ENCODE data around the gene NPAS3. TPM values are rescaled to one million over a fixed set of nuclear protein-coding genes. Genes with fewer than 3 reads are reported as not detected.

The NPAS3 gene
- total RNA-seq, 2 donors from 2014 or later, result 0.33 to 0.78 TPM

GRCh38 chr14:33444136-33444535 lies 505.5 kb downstream of the NPAS3 start:
- no peak for ATAC-seq
- no peak for DNase-seq
- intact Hi-C loops (cut with DNase I), result no loop called here
- no peak for TF ChIP-seq POLR2A (IDR thresholded peaks at IDR 0.05)
- no peak for TF ChIP-seq CTCF (IDR thresholded peaks at IDR 0.05)
- Histone ChIP-seq H3K36me3 (replicated peaks in 1 of 2; ENCODE audit: insufficient read depth in 1 of 2, low read depth in 2 of 2) (no peaks in the 10 kb centered on the region), H3K9me3 (no peaks in the 10 kb centered on the region), H3K27me3 (no peaks in the 10 kb centered on the region), H3K4me1 (no peaks in the 10 kb centered on the region), H3K4me3 (no peak overlapping the region), H3K27ac (no peak overlapping the region)
- WGBS, 2 donors, result 46 to 70% methylated on average over 3 of the region's 3 CpGs

- Histone ChIP-seq H3K4me1 (no peaks in the 10 kb centered on the region), H3K27ac (no peak overlapping the region), H3K9me3 (no peaks in the 10 kb centered on the region), H3K4me3 (no peak overlapping the region), H3K27me3 (no peaks in the 10 kb centered on the region), H3K36me3 (replicated peaks in 1 of 2; ENCODE audit: insufficient read depth in 1 of 2, low read depth in 2 of 2) (no peaks in the 10 kb centered on the region)
- intact Hi-C loops (cut with DNase I), result no loop called here
- 58 to 60% methylated on average over 2 of the region's 2 CpGs for WGBS, 2 donors
- no peak for ATAC-seq
- no peak for TF ChIP-seq CTCF (IDR thresholded peaks at IDR 0.05)
- TF ChIP-seq POLR2A (IDR thresholded peaks at IDR 0.05), result no peak
- DNase-seq, result no peak
Measured at GRCh38 chr14:33449268-33449667, 510.6 kb downstream of the NPAS3 start.

GRCh38 chr14:33449703-33450395 lies 511.2 kb downstream of the NPAS3 start:
- H3K9me3 ChIP-seq, result no peaks in the 10 kb centered on the region

DNA sequence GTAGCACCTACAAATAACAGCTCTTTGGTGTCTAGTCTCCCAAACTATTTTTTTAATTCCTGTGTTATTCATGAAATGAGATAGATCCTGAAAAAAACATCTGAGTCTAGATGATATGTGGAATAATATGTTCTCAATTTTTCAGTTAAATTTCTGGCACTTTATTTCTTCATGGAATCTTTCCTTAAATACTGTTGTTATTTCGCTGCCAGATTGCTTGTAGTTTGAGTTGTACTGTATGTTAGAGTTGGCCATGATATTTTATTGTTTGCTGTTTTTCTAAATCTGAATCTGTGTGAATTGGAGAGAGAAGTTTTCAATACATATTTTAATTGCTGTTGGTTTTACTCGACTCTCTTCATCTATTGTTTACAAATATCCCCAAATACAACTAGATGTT lies 511.7 kb downstream of the NPAS3 start:
- no peak overlapping the region for H3K4me3 ChIP-seq
- H3K27ac ChIP-seq, result no peak overlapping the region
- H3K36me3 ChIP-seq (replicated peaks in 1 of 2; ENCODE audit: insufficient read depth in 1 of 2, low read depth in 2 of 2), result no peaks in the 10 kb centered on the region
- no peaks in the 10 kb centered on the region for H3K4me1 ChIP-seq
- ATAC-seq, result no peak
- DNase-seq, result no peak
- no peaks in the 10 kb centered on the region for H3K9me3 ChIP-seq
- no peaks in the 10 kb centered on the region for H3K27me3 ChIP-seq
- TF ChIP-seq POLR2A (IDR thresholded peaks at IDR 0.05) (no peak), CTCF (IDR thresholded peaks at IDR 0.05) (no peak)
- intact Hi-C loops (cut with DNase I), result no loop called here
- 76% methylated on average over 2 of the region's 2 CpGs for WGBS, 2 donors

More at GRCh38 chr14:33449703-33450395, 511.2 kb downstream of the NPAS3 start:
- H3K4me3 ChIP-seq, result no peak overlapping the region
- H3K27ac ChIP-seq, result no peak overlapping the region
- 87 to 89% methylated on average over 11 of the region's 11 CpGs for WGBS, 2 donors
- no peaks in the 10 kb centered on the region for H3K36me3 ChIP-seq (replicated peaks in 1 of 2; ENCODE audit: insufficient read depth in 1 of 2, low read depth in 2 of 2)
- no peaks in the 10 kb centered on the region for H3K27me3 ChIP-seq
- DNase-seq, result no peak
- TF ChIP-seq CTCF (IDR thresholded peaks at IDR 0.05), result no peak
- no peak for TF ChIP-seq POLR2A (IDR thresholded peaks at IDR 0.05)
- ATAC-seq, result no peak
- H3K4me1 ChIP-seq, result no peaks in the 10 kb centered on the region
- intact Hi-C loops (cut with DNase I), result no loop called here

DNA sequence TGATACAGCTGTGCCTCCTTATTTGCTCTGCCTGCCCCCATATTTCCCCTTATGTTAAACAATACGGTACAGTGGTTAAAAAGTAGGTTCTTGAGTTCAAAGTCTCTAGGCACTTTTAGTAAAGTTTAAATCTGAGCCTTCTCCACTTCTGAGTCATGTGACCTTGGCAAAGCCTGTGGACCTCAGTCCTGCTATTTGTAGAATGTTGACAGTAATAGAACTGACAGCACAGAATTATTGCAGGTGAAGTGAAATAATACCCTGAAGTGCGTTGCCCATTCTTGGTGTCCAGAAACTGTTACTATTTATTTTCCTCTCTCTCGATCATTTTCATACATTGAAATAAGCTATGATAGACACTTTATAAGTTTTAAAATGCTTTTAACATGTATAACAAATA lies 512.5 kb downstream of the NPAS3 start:
- intact Hi-C loops (cut with DNase I), result no loop called here
- DNase-seq (peak in 1 of 4 donors; percentile 21), ATAC-seq (peak; percentile 30)
- Histone ChIP-seq H3K4me3 (no peak overlapping the region), H3K9me3 (no peaks in the 10 kb centered on the region), H3K27me3 (no peaks in the 10 kb centered on the region), H3K4me1 (no peaks in the 10 kb centered on the region), H3K36me3 (replicated peaks in 1 of 2; ENCODE audit: insufficient read depth in 1 of 2, low read depth in 2 of 2) (no peaks in the 10 kb centered on the region), H3K27ac (no peak overlapping the region)
- TF ChIP-seq CTCF (IDR thresholded peaks at IDR 0.05) (no peak), POLR2A (IDR thresholded peaks at IDR 0.05) (no peak)
- 21 to 30% methylated on average over 3 of the region's 3 CpGs for WGBS, 2 donors
